ENCODE measurements around the gene TUBA3E. TPM values are rescaled to one million over a fixed set of nuclear protein-coding genes. Genes with fewer than 3 reads are reported as not detected.

Gene TUBA3E
- total and polyA plus RNA-seq, 2 of the 8 experiments (the other 6 are each of a cell fraction or from before 2014, with no cell fraction given) = not detected

GRCh38 chr2:130181325-130181879 is 16.8 kb downstream of the TUBA3E start, which contains the start of gene SMPD4:
Gene SMPD4 (minus strand): TSS chr2:130181602. CDS start chr2:130176592, 5,010 bp downstream.
- WGBS, 2 experiments (ENCODE audit: extremely low coverage in 1 of 2, insufficient coverage in 1 of 2, insufficient read length in 1 of 2, insufficient replicate concordance in 2 of 2, low coverage in 1 of 2, low lambda C conversion rate in 2 of 2, missing lambda C conversion rate in 1 of 2) = 1% methylated on average over 19 of the region's 55 CpGs; no CpG with 5 or more reads in 1 of the 2 experiments
- peak within 1 kb of the TSS; percentile 80 for H4K5ac ChIP-seq (ENCODE audit: insufficient read length, low read depth, low read length)
- H2AK5ac ChIP-seq (ENCODE audit: low read depth, low read length) = peak within 1 kb of the TSS; percentile 90; the same call in 1 of the 2 replicates
- POLR2A ChIA-PET (ENCODE audit: partially characterized antibody) = interaction anchor here (0.9 to 3.5 kb wide), 10 partner anchors 10 to 174 kb away, joined by 3 to 23 read pairs (median 6); partner anchors contain the start of genes CCDC74B, IMP4 and PTPN18
- H2AFZ ChIP-seq (ENCODE audit: low read length) = no peak within 1 kb of the TSS; the same call in 1 of the 2 replicates
- H3K4me2 ChIP-seq (ENCODE audit: insufficient read depth in 1 of 2, low read depth in 2 of 2, low read length in 2 of 2) = peak within 1 kb of the TSS; percentile 83 to 90
- no peak within 1 kb of the TSS for H3K14ac ChIP-seq (ENCODE audit: insufficient read length)
- H2BK120ac ChIP-seq (replicated peaks; ENCODE audit: low read depth, low read length) = no peak within 1 kb of the TSS
- no peak within 1 kb of the TSS for H3K23ac ChIP-seq (ENCODE audit: insufficient read length)
- no peaks in the 10 kb centered on the region for H3K9me3 ChIP-seq (ENCODE audit: insufficient read depth in 2 of 2, low read depth in 1 of 2, low read length in 1 of 2)
- peak within 1 kb of the TSS; percentile 100 for H4K8ac ChIP-seq (ENCODE audit: extremely low read depth, insufficient read depth, low read length)
- peaks cover 14 to 52% of the 10 kb centered on the region in 2 experiments for H3K79me2 ChIP-seq (ENCODE audit: control insufficient read depth in 1 of 2, insufficient read depth in 2 of 2, low read length in 2 of 2)
- no peaks in the 10 kb centered on the region for H4K20me1 ChIP-seq (replicated peaks in 1 of 2; ENCODE audit: control insufficient read depth in 1 of 2, insufficient read depth in 2 of 2, low read length in 2 of 2)
- DNase-seq (ENCODE audit: low read depth in 1 of 2, low spot score in 2 of 2) (peak; percentile 70 to 99), FAIRE-seq (no peak)
- no peak within 1 kb of the TSS for H3K4ac ChIP-seq (replicated peaks; ENCODE audit: insufficient read length, low read depth, low read length)
- H4K91ac ChIP-seq (replicated peaks; ENCODE audit: insufficient read length, low read length) = no peak within 1 kb of the TSS
- H3K9ac ChIP-seq (replicated peaks in 1 of 4; ENCODE audit: extremely low read depth in 1 of 4, low read depth in 3 of 4, low read length in 3 of 4) = peak within 1 kb of the TSS; percentile 90 to 99 (median 96)
- peak within 1 kb of the TSS; percentile 82 for H3K56ac ChIP-seq (replicated peaks; ENCODE audit: insufficient read length, low read depth, low read length)
- H3K27ac ChIP-seq (ENCODE audit: low read depth, low read length) = peak within 1 kb of the TSS; percentile 96
- peak within 1 kb of the TSS; percentile 88 to 99 (median 98) for H3K4me3 ChIP-seq (ENCODE audit: extremely low read depth in 1 of 4, insufficient read depth in 2 of 4, low read depth in 3 of 4, low read length in 4 of 4)
- no peaks in the 10 kb centered on the region for H3K27me3 ChIP-seq (replicated peaks in 1 of 4; ENCODE audit: control insufficient read depth in 3 of 4, extremely low read depth in 1 of 4, insufficient read depth in 3 of 4, low read length in 3 of 4)
- no peak within 1 kb of the TSS for H2BK15ac ChIP-seq (ENCODE audit: low read length)
- H2BK12ac ChIP-seq (ENCODE audit: low read depth, low read length) = 0 out of 2 replicates have a peak within 1 kb of the TSS, but pooled peaks have one; percentile 50
- H3K79me1 ChIP-seq (ENCODE audit: low read depth, low read length) = peaks cover 2% of the 10 kb centered on the region; the same call in 1 of the 2 replicates
- no peak within 1 kb of the TSS for H2BK20ac ChIP-seq (ENCODE audit: low read length)
- H3K36me3 ChIP-seq (ENCODE audit: control insufficient read depth in 2 of 4, insufficient read depth in 4 of 4, low read length in 3 of 4) = peaks cover 0 to 7% (median 1%) of the 10 kb centered on the region in 4 experiments; a peak in 3 of 8 replicates
- H3K23me2 ChIP-seq (ENCODE audit: low read depth, low read length) = peaks cover 2% of the 10 kb centered on the region; the same call in 1 of the 2 replicates
- CTCF ChIA-PET (ENCODE audit: partially characterized antibody) = interaction anchor here (0.6 to 3.9 kb wide), 7 partner anchors 10 to 165 kb away, joined by 3 to 28 read pairs (median 3); no protein-coding TSS in a partner anchor
- H2BK5ac ChIP-seq (ENCODE audit: low read depth, low read length) = peak within 1 kb of the TSS; percentile 92
- H3K4me1 ChIP-seq (replicated peaks in 1 of 4; ENCODE audit: control insufficient read depth in 3 of 4, insufficient read depth in 4 of 4, low read length in 3 of 4) = peaks cover 0 to 7% (median 3%) of the 10 kb centered on the region in 4 experiments; a peak in 4 of 7 replicates
- peak within 1 kb of the TSS; percentile 48 for H3K18ac ChIP-seq (ENCODE audit: extremely low read depth, low read length)
- TF ChIP-seq KDM5A (IDR thresholded peaks at IDR 0.05; ENCODE audit: low read length) = peak; percentile 96
- 0 out of 2 replicates have a peak, but pooled peaks have one; percentile 36 for TF ChIP-seq ATF2 (IDR thresholded peaks at IDR 0.05; ENCODE audit: low read length)
- peak; percentile 92 for TF ChIP-seq E2F6 (IDR thresholded peaks at IDR 0.05)
- TF ChIP-seq NRF1 (IDR thresholded peaks at IDR 0.05; ENCODE audit: low read depth, low read length) = peak; percentile 40; the same call in 1 of the 2 replicates
- peak; percentile 97 for TF ChIP-seq CREB1 (IDR thresholded peaks at IDR 0.05)
- TF ChIP-seq SIN3A (conservative IDR thresholded peaks at IDR 0.05 in 1 of 2, IDR thresholded peaks at IDR 0.05 in 1 of 2; ENCODE audit: low read depth in 1 of 2, low read length in 2 of 2) = peak in 1 of 2 experiments; percentile 48; a peak in 2 of 4 replicates
- TF ChIP-seq MAX (IDR thresholded peaks at IDR 0.05) = peak; percentile 76
- TF ChIP-seq GTF2F1 (IDR thresholded peaks at IDR 0.05; ENCODE audit: borderline replicate concordance, low read depth, low read length) = peak; percentile 51; the same call in 1 of the 2 replicates

All from H1 (cell line).